RPMI8226 (cell line): Measurements from ENCODE around the gene OTUB1.

Experiments used
- DNase-seq: peaks from one replicate; pipeline ENCODE4 v3.0.0-alpha.2; 2015

Gene OTUB1

DNA sequence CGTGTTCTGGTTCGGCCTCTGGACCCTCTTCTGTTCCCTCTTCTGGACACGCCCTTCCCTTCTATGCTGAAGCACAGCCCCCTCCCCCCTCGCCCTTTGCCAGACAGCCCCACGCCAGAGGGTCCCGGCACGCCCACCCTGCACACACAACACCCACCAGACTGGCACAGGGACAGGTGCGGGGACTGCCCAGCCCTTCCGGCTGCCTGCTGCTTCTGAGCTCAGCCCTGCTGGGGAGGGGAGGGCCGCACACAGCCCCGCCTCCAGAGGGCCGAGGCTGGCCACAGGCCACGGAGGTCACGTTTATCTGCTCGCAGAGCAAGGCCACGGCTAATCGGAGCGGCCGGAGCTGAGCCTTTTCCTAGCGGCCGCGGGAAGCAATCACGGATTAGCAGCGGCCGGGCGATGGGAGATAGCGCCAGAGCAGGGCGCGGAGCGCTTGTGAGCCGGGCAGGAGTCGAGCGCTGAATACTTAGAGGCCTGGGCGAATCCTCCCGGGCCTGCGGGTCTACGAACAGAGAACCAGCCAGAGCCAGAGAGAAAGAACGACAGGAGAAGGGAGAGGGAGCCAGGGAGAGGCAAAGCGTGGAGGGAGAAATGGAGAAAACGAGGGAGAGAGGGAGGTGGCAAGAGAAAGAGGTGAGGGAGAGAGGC, 21.5 kb downstream of the OTUB1 start:
- no peak for DNase-seq

DNA sequence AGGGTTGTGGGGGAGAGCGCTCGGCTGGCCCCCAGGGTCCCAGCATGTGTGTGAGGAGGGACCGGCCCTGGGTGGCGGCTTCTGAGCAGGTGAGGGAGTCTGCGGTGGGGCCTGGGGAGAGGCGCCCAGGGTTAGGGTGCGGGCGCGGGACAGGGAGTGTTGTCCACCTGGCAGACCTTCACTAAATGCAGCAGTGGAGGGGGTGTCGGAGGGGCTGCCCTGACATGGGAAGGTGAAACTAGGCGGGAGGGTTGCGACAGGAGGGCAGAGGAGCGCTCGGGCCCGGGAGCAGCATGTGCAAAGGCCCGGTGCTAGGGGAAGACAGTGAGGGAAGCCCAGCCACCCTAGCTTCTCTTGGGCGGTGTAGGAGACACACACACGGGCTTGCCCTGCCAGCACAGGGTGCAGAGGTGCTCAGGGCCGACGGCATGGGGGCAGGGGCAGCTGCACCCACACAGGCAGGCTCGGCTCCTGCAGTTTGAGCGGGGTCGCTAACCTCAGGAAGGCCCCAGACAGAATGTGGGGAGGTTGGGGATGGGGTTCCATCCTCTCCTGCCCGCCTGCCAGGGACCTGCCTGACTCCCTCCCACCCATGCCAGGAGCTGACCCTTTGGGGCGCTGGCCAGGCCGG, 22.2 kb downstream of the OTUB1 start:
- no peak for DNase-seq

DNA sequence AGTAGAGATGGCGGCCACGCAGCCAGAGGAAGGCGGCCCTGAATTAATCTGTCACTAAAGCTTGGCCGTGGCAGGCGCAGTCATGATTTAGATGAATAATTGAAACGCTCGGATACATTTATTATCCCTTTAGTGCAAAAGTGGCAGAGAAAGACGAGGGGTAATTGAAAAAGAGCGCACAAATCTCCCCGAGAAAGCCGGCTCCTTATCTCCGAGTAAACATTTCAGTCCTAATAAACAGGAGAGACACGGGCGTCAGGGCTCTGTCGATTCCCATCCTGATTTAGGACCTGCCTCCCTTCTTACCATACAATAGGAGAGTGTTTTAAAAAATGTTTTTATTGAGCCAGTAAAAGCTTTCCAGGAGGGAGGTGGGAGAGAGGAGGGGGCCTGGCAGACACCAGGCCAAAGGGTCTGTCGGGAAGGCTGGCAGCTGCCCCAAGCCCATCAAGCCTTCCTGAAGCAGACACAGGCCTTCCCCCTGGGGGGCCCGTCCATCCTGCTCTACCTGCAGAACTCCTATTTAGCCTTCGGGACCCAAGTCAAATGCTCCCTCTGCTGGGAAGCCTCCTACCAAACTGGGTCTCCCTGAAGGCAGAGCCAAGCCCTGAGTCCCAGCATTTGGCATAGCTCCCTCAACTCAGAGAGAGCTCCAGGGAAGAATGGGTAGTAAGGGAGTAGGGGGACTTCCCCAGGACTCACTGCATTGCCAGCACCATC, 22.8 kb downstream of the OTUB1 start:
- no peak for DNase-seq

DNA sequence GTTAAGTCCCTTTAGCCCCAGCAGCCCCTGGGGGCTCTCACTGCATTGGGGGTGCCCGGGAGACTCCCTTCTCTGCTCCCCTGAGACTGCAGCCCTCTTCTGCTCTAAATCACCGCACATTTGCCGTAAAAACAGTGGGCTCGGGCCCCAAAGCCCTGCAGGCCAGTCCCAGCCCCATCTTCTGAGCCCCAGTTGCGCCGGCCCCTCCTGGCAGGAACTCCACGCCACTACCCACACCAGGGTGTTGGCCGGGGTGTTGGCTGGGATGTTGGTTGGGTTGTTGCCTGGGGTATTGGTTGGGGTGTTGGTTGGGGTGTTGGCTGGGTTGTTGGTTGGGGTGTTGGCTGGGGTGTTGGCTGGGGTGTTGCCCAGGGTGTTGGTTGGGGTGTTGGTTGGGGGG, 23.5 kb downstream of the OTUB1 start:
- DNase-seq, result no peak

DNA sequence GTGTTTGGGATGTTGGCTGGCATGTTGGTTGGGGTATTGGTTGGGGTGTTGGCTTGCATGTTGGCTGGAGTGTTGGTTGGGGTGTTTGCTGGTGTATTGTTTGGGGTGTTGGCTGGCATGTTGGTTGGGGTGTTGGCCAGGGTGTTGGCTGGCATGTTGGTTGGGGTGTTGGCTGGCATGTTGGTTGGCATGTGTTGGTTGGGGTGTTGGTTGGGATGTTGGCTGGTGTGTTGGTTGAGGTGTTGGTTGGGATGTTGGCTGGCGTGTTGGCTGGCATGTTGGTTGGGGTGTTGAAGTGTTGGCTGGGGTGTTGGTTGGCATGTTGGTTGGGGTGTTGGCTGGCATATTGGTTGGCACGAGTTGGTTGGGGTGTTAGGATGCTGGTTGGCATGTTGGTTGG, 24.5 kb downstream of the OTUB1 start:
- no peak for DNase-seq

DNA sequence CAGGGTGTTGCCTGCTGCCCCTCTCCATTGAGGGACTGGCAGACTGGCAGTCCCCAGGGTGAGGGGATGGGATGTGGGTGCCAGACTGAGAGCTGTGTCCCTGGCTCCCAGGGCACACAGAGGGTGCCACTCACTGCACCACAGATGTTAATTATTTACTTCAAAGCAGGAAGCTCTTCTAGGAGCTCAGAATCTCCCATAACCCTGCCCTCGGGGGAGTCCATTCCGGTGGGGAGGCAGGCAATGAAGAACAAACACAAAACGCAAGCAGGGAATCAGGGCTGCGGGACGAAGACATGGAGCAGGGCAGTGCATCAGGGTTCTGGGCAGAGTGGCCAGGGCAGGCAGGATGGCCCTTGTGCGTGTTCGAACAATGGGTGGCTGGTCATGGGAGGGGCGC, 25.1 kb downstream of the OTUB1 start:
- DNase-seq, result no peak

DNA sequence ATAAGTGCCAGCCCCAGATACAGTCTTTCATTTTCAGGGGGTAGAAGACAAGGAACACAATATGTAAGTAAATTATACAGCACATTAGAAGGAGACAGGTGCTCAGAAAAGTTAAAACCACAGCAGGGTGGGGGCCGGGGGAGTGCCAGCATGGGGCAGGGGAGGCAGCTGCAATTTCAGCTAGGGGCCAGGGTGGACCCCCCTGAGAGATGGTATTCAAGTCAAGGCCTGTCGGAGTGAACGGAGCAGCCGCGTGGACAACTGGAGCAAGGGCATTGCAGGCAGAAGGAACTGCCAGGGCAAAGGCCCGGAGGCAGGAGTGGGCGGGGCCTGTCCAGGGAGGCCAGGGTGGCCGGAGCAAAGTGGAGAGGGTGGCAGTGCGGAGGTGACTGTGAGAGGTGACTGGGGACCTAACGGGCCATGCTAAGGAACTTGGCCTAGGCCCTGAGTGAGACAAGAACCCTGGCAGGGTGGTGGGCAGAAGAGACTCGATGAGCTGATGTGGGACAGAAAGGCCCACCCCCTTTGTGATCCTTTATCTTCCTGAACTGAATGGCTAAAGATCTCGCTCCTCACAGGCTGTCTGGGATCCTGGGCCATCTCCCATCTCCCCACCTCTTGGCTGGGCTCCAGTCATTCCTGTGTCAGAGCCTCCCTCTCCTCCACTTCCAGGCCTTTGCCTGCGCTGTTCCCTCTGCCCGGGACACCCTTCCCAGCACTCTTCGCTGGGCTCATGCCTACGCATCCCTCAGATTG, 27.1 kb downstream of the OTUB1 start:
- no peak for DNase-seq

DNA sequence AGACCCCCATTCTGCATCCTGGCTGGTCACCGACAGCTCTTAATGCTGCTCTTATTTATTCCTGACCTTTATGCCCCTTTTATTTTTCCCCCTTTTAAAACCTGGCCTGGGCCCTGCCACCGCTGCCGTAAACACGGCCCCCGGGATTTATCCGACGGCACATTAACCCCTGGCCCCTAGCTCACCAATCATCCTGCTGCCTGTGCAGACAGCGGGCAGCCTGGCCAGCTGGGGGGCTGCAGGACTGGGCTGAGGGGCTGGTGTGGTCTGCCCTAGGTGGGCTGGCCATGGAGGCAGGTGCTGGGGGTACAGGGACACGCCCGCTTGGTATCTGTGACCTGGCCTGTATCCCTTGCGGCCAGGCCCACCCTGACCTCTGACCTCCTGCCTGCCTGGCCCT, 28.1 kb downstream of the OTUB1 start:
- DNase-seq, result no peak

DNA sequence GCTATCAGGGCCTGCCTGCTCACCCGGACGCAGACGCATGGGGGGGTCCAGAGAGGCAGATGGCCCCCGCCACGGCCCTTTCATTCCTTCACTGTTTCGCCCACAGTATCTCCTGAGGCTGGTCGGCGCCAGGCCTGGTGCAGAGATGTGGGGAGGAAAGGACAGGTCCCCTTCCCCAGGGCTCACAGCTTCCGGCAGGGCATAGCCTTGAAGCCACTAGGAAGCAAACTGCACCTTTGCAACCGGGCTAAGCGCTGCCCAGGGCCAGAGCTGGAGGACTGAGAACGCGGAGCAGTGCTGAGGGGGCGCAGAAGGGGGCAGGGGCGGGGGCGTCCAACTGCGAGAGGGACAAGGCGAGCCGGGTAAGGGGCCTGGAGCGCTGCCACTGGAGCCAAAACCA, 29.3 kb downstream of the OTUB1 start:
- DNase-seq, result no peak

DNA sequence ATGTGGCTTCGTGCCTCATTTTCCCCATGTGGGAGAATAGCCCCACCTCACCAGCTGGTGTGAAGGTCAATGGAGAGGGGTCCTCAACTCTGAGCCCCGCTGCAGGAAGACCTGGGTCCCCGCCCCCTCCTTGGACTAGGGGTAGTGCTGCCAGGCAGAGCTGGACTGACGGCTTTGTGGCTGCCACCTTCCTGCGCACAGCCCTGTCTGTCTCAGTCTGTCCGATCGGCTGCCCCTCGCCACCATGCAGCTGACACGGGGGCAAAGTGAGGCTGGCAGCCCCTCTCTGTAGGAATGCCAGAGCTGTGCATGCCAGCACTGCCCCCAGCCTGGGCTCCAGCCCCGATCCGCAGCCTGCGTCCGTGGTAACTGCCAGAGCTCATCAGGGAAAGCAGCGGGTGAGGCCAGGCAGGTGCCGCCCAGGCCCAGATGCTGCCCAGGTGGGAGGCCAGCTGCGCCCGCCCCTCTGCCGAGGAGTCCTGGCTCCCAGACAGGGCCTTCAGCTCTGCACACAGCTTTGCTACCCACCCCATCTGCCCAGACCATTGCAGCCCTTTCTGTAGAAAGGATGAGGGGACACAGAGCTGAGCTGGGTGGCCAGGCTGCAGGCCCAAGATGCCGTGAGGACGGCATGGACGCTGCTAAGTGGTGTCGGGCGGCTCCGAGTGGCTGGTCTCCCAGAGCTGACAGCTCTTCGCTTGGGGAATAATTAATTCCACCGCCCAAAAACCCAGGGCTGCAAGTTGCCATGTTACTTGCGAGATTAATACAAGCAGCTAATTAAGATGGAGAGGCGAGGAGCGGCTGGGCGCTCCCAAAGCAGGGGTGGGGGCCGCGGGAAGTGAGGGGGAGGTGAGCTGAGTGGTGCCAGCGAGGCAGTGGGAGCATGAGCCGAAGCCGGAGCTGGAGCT, 30.0 kb downstream of the OTUB1 start:
- no peak for DNase-seq

DNA sequence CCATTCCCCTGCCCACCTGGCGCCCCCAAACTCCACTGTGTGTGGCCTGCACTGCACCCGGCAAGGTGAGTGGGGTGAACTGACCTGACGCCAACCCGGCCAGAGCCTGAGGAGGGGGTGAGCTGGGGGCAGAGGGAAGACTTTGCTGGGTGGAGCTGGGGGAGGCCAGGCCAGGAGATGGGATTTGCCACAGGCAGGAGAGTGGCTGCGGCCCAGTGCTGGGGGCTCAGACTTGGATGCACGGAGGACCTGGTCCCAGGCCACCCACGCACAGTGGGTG, 31.6 kb downstream of the OTUB1 start:
- no peak for DNase-seq

DNA sequence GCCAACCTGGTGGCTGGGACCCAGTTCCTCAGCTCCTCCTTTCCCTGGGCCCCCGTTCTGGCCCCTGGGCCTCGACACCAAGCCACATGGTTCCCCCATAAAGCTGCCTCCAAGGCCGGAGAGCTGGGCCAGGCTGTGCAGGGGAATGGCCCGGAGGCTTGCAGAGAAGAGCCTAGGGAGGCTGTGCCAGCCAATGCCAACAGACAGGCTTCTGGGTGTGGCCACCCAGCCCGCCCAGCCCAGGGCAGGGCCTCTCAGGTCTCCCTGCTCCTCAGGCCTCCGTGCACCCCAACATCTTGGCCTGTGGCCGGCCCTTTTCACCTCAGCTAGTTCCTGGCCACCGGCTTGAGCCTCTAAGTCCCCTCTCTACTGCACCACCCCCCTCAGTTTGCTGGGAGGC, 32.1 kb downstream of the OTUB1 start:
- DNase-seq, result peak; percentile 77

DNA sequence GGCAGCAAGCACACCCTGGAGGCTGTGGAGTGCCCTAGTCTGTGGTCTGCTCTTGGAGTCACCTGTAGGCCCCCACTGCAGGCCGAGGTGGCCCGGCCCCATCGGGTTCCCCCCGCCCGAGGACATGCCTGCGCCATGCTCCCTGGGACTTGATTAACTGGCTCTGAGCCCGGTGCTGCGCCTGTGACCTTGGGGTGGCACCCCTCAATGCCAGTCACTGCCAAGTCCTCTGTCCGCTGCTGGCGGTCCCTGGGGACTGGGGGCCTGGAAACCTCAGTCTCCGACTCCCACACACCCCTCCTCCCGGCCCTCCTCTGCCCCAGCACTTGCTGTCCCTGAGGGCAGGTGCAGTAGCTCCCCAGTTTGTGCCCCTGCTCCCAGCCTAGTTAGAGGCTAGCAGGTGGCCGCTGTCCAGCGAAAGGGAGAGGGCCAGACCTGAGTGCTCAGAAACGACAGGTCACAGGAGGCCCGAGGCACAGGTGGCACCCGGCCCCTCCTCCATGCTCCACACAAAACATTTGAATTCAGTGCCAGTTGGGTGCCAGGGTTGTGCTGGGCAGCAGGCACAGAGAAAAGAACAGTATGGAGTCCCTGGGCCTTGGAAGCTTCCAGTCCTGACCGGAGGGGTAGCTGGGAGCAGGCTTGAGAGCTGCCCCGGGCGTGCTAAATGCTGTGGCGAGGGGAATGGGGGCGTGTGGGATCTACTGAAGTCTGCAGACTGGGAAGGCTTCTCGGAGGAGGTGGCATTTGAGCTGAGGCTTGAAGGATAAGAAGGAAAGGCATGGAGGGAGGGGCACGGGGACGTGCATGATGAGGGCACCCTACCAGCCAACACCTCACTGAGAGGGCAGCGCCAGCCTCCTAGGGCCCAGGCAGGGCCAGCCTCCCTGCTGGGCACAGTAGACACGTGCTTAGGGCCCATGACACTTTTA, 33.1 kb downstream of the OTUB1 start:
- peak; percentile 70 for DNase-seq

DNA sequence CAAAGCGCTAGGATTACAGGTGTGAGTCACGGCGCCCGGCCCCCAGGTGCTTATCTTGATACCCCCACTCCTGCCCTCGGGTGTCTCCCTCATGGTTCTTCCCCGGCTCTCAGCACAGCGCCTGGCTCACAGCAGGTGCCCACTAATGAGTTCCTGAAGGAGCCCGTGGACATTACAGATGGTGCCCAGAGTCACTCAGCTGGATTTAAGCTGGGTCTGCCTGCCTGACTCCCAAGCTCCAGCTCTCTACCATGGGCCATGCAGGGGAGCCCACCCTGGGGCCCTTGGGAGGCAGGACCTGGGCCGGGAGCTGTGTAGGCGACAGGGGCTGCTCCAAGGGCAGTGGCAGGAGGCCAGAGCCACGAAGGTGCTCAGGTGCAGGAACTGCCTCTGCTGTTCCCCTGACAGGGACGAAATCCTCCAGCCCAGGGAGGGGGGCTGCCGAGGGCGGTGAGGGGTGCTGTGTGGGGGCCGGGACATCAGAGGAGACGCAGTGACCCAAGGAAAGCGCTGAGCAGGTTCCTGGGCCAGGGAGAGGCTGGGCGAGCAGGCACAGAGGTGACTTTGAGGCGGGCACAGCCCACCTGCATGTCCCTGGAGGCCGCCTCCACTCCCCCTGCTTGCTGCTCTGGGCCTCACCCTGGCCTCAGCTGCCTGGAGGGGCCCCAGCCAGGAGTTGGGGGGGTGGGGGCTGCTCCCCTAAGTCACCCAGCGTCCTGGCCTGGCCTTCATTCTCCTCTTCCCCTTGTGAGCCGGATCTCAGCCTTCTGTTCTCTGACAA, 34.9 kb downstream of the OTUB1 start:
- no peak for DNase-seq

DNA sequence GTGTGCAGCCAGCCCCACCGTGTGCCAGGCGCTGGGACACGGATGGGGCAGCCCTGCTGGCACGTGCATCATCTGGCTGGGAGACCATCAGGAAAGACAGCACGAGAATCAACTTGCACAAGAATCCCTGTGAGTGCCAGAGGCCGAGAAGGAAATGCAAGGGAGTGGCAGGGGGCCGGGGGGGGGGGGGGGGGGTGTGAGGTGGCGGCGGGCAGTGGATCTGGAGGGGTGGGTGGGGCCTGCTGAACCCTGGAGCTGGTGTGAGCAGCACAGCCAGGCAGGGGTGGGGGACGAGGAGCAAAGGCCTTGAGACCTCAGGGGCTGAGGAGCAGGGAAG, 35.5 kb downstream of the OTUB1 start:
- no peak for DNase-seq

DNA sequence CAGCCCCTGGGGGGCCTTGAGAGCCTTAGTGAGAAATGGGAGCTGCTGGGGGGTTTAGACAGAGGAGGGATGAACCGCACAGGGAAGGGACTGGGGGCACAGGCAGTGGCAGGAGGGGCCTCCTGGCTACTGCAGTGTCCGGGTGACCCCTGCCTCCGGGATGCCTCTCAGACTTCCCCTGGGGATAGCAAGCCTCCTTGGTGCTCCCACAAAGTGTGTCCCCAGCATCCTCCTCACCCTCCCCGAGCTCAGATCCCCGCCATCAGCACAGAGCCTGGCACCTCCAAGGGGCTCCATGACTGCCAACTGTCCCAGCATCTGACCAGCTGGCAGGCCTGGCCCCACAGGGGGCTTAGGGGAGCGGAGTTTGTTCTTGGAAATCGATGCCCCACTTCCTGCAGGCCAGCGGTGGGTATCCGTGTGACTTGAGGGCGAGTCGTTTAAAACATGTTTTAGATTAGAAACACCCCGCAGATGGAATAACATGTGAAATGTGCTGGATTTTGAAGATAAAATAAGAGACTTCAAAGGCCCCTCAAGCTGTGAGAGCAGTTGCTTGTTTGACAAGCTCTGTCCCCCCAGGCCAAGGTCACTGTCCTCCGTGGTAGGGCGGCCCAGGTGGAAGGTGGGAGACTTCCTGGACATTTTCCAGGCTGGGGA, 36.0 kb downstream of the OTUB1 start:
- DNase-seq, result no peak

DNA sequence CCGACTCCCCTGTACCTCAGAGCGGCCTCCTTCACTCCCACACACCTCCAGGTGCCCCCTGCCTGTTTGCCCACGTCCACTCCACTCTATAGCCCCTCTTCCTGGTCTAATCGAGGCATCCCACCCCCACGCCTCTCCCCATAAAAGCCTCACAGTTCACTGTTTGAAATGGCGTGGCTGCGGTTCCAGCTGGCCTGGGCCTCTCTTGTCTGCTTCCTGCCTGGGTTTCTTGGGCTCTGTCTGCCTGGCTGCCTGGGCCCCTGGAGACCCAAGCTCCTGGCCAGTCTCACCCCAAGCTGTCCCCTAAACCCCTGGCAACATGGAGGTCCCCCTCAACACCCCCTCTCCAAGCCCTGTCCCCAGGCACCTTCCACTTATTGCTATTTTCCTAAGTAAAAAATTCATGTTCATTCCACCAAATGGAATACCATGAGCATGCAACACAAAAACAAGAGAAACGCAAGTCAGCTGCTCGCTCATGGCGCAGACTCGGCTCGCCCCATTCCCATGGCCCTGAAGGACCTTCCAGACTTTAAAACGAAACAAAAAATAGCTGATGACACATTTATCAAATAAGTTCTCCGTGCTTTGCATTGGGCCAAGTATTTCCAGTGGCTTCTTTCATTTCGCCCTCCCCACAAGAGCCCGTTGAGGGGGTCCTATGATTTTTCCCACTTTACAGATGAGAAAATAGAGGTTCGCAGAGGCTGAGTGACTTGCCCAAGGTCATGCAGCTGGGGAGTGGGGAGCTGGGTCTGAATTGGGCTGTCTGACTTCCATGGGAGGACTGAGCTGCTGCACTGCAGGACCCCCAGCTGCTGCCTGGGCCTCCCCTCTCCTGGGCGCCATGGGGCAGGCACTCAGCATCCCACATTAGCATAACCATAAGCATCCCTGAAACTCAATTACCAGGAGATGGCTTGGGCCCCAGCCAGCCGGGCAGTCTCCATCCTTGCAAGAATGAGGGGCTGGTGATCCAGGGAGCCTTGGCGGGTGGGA, 37.8 kb downstream of the OTUB1 start:
- no peak for DNase-seq

DNA sequence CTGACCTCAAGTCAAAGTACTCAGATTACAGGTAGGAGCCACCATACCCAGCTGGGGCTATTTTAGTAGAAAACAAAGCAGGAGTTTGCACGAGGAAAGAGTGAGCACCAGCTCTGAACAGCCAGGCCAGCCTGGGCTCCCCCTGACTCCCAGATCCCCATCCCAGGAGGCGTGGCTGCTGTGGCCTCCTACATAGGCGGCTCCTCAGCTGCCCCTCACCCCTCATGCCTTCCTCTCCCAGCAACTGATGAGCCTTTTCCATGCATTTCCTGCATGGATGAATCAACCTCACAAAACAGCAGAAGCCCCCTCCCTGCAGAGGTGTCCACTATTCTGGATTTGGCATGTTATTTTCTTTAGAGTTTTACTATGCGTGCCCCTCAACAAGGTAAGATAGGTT, 39.0 kb downstream of the OTUB1 start:
- DNase-seq, result no peak

DNA sequence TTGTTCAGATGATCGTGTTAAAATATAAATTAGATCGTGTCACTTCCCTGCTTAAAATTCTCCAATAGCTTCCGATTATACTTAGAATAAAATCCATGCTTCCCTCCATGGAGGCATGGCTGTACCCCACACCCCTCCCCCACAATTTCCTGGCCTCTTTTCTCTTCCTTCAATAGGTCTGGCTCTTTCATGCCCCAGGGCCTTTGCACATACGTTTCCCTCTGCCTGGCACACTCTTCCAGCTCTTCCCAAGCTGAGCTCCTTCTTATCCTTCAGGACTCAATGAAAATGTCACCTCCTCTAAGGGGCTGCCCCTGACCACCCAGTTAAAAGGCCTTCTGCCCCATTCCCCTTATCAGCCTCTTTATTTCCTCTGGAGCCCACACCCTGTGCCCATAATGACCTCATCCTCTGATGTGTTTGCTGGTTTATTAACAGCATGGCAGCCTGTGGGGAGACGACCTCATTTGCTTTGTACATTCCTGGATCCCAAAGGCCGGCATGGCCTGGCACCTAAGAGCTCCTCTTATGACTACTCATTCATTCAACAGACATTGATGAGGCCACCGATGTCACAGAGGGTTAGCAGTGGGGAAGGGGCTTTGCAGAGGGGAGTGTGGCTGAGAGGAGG, 40.5 kb downstream of the OTUB1 start:
- no peak for DNase-seq
